Spinal cord (tissue), 10 donors: ENCODE data around the gene EWSR1. TPM values are rescaled to one million over a fixed set of nuclear protein-coding genes. Genes with fewer than 3 reads are reported as not detected.

ENCODE experiments used
- DNase-seq, 6 donors: peaks; one replicate each; pipeline versions ENCODE4 v3.0.0 to v3.0.0-alpha.2; 2013 to 2015; ENCODE audit warnings: low spot score in 6 of 6, low read depth in 4 of 6
- H3K27ac ChIP-seq: one replicate; pipeline ENCODE4 v1.5.1; 2013; ENCODE audit warnings: low read depth, low read length, control low read depth
- H3K27me3 ChIP-seq: one replicate; pipeline ENCODE4 v1.6.1; 2013; ENCODE audit warnings: low read length; ENCODE audit not compliant: control insufficient read depth, insufficient read depth
- H3K36me3 ChIP-seq: one replicate; pipeline ENCODE4 v1.6.1; 2013; ENCODE audit warnings: low read length; ENCODE audit not compliant: control insufficient read depth, insufficient read depth
- H3K4me1 ChIP-seq: one replicate; pipeline ENCODE4 v1.6.1; 2013; ENCODE audit warnings: low read length; ENCODE audit not compliant: control insufficient read depth, insufficient read depth
- H3K4me3 ChIP-seq: one replicate; pipeline ENCODE4 v1.5.1; 2013; ENCODE audit warnings: low read depth, low read length, control low read depth
- H3K9me3 ChIP-seq: one replicate; pipeline ENCODE4 v1.6.1; 2013; ENCODE audit warnings: low read length; ENCODE audit not compliant: control insufficient read depth, insufficient read depth
- WGBS: methylation state at CpG from one replicate; pipeline ENCODE4 v1.1.5; 2013; ENCODE audit warnings: missing lambda C conversion rate; ENCODE audit not compliant: insufficient coverage; 5-methylcytosine and 5-hydroxymethylcytosine counted together
- polyA plus RNA-seq, 2 donors: library from polyadenylated mRNA; unstranded; fragments of 120-200 nt; gene quantifications; one replicate each; pipeline ENCODE4 v1.2.1, GENCODE V29; 2013; ENCODE audit not compliant: insufficient read length in 2 of 2
- small RNA-seq: library from RNA; depleted of rRNA; stranded (forward); fragments of <200 nt; gene quantifications from one replicate; pipeline ENCODE3, GENCODE V24; 2014; ENCODE audit warnings: low replicate concordance
- total RNA-seq, 2 donors: library from RNA; depleted of rRNA in 1 of 2; stranded (reverse); fragments of 120-200 nt in 1 of 2; fragments of >200 nt in 1 of 2; gene quantifications; one replicate each; pipeline versions ENCODE4 v1.2.3 to v1.2.4, GENCODE V29; 2013 to 2014
- donor health status: healthy.

EWSR1 gene
- total and polyA plus RNA-seq, 4 donors: 114 to 316 (median 248) TPM

GRCh38 chr22:29348041-29348440, 80.0 kb downstream of the EWSR1 start:
- H3K4me3 ChIP-seq: no peak overlapping the region
- no peaks in the 10 kb centered on the region for H3K9me3 ChIP-seq
- WGBS: 73% methylated on average over 2 of the region's 2 CpGs
- peaks cover 67% of the 10 kb centered on the region for H3K36me3 ChIP-seq
- H3K27ac ChIP-seq: no peak overlapping the region
- H3K27me3 ChIP-seq: no peaks in the 10 kb centered on the region
- no peak for DNase-seq
- H3K4me1 ChIP-seq: peaks cover 40% of the 10 kb centered on the region

- Histone ChIP-seq H3K36me3 (peaks cover 68% of the 10 kb centered on the region), H3K27ac (no peak overlapping the region), H3K9me3 (no peaks in the 10 kb centered on the region), H3K4me3 (no peak overlapping the region), H3K27me3 (no peaks in the 10 kb centered on the region), H3K4me1 (peaks cover 31% of the 10 kb centered on the region)
- no peak for DNase-seq
- 95% methylated on average over 16 of the region's 18 CpGs for WGBS
Measured at GRCh38 chr22:29348956-29349355, 80.9 kb downstream of the EWSR1 start.

Small RNA genes within 50 kb of the gene (small RNA-seq; reads per million reads assigned to genes)
- gene MIR3653: not detected

Other genes with a start within 250 kb of the EWSR1 start
- 1 to 10 TPM in 1 of 2 donors, not detected in 1; 1.2 TPM for gene C22orf31, start 206.4 kb upstream of the EWSR1 start, total RNA-seq
- gene C22orf31, start 206.4 kb upstream of the EWSR1 start, polyA plus RNA-seq: not detected
- gene KREMEN1, start 195.2 kb upstream of the EWSR1 start, total RNA-seq: 10 to 100 TPM in 1 of 2 donors, 1 to 10 TPM in 1; 5.7 to 12.7 TPM
- 1 to 10 TPM; 7.1 to 9.5 TPM for gene KREMEN1, start 195.2 kb upstream of the EWSR1 start, polyA plus RNA-seq
- 10 to 100 TPM; 10.3 to 10.8 TPM for gene EMID1, start 62.4 kb upstream of the EWSR1 start, total RNA-seq
- gene EMID1, start 62.4 kb upstream of the EWSR1 start, polyA plus RNA-seq: 10 to 100 TPM; 19.0 to 24.4 TPM
- gene RHBDD3, start 287 bp upstream of the EWSR1 start, total RNA-seq: 10 to 100 TPM; 21.0 to 32.5 TPM
- 10 to 100 TPM; 49.2 to 60.7 TPM for gene RHBDD3, start 287 bp upstream of the EWSR1 start, polyA plus RNA-seq
- 1 to 10 TPM; 5.7 to 6.5 TPM for gene GAS2L1, start 38.4 kb downstream of the EWSR1 start, total RNA-seq
- 10 to 100 TPM; 23.9 to 28.4 TPM for gene GAS2L1, start 38.4 kb downstream of the EWSR1 start, polyA plus RNA-seq
- gene RASL10A, start 47.4 kb downstream of the EWSR1 start, total RNA-seq: 1 to 10 TPM; 2.1 to 2.4 TPM
- gene RASL10A, start 47.4 kb downstream of the EWSR1 start, polyA plus RNA-seq: 1 to 10 TPM; 5.2 to 6.6 TPM
- 10 to 100 TPM; 52.2 to 55.7 TPM for gene AP1B1, start 120.3 kb downstream of the EWSR1 start, total RNA-seq
- 10 to 100 TPM; 79.2 to 80.0 TPM for gene AP1B1, start 120.3 kb downstream of the EWSR1 start, polyA plus RNA-seq
- not detected for gene RFPL1, start 170.3 kb downstream of the EWSR1 start, total RNA-seq
- 1 to 10 TPM; 1.9 to 6.3 TPM for gene RFPL1, start 170.3 kb downstream of the EWSR1 start, polyA plus RNA-seq
- gene NEFH, start 211.9 kb downstream of the EWSR1 start, total RNA-seq: 100 to 1,000 TPM in 1 of 2 donors, 10 to 100 TPM in 1; 20.3 to 109 TPM
- 100 to 1,000 TPM; 173 to 175 TPM for gene NEFH, start 211.9 kb downstream of the EWSR1 start, polyA plus RNA-seq